HUDEP-2 (cell line): ENCODE results near the gene HCAR3.
"Not testable (repeated sequence)": the region's sequence is repeated elsewhere in the genome, so short reads cannot be mapped to it uniquely, and the experiment has no call there.

Experiments used
- DNase-seq, 76 experiments: peaks; one replicate each; lab custom pipeline; 2025; ENCODE audit not compliant: unreplicated experiment in 76 of 76; lab: John Stamatoyannopoulos, UW

The HCAR3 gene

DNA sequence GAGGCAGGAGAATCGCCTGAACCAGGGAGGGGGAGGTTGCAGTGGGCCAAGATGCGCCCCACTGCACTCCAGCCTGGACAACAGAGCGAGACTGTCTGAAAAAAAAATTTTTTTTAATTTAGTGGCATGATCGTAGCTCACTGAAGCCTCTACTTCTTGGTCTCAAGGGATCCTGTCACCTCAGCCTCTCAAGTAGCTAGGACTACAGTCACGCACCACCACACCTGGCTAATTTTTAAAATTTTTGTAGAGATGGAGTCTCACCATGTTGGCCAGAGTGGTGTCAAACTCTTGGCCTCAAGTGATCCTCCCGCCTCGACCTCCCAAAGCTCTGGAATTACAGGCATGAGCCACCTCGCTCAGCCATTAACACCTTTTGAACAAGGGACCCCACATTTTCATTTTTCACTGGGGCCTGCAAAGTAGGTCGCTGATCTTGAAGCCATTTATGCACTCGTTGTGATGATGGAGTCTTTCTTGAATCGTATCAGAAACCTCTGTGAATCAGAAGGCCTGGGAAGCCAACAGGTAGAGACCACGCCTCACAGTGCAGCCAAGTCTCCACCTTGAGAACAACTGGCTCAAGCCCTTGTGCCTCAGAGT lies 8.1 kb upstream of the HCAR3 start:
- no peak for DNase-seq

DNA sequence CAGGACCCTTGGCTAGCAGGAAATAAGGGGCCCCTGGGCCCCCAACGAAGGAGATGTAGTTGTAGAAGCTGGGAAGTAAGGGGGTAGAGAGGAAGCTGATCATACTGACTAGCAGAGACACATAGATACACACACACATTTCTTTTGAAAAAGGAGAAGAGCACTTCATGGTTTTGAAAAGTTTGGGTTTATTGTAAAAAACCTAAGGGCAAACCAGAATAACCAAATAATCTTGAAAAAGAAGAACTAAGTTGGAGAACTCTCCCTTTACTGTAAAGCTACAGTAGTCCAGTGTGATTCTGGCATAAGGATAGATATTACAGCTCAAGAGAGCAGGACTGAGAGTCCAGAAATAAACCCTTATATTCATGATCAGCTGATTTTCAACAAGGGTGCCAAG lies 5.8 kb upstream of the HCAR3 start:
- DNase-seq = no peak

DNA sequence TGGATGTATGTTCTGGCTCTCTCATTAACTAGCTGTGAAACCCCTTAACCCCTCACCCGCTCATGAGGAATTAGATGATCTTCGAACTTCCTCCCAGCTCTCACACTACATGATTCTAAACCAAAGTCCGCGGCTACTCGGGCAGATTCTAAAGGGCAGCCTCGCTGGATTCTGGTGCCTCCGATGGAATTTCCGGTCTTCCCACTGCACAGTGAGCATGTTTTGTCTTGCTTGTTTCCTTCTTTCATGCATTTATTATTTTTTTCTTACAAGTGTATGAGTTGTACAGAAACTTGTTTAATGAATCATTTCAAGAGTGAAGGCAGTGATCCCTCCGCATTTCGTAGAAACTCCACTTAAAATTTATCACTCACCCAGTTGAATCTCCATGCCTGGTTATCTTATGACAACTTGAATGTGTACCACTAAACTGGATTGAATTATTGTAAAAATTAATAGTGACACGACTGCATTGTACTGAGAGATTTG lies 4.5 kb upstream of the HCAR3 start:
- DNase-seq = no peak

DNA sequence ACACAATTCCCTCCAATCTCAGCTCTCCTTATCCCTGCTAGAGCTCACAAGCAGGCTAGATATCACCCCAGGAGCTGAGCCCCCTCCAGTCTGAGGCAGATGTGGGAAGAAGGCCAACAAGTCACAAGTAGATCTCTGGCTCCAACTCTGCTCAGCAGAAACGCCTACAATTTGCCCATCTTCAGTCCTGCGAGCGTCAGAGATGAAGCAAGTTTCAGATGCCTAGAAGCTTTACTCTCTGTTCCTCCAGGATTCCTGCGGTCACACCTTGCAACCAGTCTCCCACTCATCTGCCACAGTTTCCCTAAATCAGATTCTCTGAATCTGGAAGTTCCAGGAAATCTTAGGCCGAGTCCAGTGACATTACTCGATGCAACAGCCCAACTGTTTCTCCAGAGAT lies 1.4 kb downstream of the HCAR3 start:
- not testable (repeated sequence) for DNase-seq

DNA sequence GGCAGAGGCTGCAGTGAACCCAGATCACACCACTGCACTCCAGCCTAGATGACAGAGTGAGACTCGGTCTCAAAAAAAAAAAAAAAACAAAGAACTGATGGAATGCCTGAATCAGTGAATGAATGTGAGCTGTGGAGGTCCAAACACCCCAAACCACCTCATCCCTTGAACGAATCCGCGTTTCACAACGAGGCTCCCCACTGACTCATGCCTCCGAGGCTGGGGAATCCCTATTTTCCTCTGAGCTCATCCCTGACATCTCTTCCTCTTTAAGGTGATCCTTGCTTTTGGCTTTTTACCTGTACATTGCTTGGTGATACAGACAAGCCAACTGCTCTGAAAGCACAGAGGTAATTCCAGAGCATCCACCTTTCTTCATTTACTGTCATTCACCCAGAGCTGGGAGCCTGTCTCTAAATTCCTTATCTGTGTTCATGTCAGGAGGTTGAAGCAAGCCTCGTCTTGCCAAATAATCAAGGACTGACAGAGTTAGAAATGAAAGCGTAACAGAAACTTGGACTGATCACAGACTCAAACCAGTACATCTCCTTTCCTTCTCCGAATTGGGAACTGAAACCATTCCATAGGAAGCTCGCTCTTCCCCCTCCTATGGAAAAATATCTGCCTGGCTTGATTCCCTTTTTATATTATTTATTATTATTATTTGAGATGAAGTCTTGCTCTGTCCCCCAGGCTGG lies 3.0 kb downstream of the HCAR3 start:
- not testable (repeated sequence) for DNase-seq

DNA sequence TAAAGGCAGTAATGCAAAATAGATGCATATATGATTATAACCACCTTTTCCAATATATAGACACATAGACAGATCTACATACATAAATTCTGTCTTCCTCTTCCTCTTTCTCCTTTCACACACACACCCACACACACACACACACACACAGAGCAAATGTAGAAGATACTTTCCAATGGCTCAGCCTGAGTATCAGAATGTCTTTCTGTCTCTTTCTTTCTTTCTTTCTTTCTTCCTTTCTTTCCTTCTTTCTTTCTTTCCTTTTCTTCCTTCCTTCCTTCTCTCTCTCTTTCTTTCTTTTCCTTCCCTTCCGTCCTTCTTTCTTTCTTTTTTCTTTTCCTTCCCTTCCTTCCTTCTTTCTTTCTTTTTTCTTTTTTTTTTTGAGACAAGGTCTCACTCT lies 5.3 kb downstream of the HCAR3 start:
- peak in 1 of 76 experiments; percentile 19 for DNase-seq

DNA sequence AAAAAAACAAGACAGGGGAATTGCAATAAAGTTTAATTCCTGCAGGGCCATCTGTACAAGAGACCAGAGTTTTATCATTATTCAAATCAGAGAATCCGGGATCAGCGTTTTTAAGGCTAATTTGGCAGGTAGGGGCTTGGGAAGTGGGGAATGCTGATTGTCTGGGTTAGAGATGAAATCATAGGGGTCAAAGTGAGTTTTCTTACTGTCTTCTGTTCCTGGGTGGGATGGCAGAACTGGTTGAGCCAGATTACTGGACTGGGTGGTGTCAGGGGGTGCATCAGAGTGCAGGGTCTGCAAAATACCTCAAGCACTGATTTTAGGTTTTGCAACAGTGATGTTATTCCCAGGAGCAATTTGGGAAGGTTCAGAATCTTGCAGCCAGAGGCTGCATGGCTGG lies 6.3 kb downstream of the HCAR3 start:
- DNase-seq = not testable (repeated sequence)

DNA sequence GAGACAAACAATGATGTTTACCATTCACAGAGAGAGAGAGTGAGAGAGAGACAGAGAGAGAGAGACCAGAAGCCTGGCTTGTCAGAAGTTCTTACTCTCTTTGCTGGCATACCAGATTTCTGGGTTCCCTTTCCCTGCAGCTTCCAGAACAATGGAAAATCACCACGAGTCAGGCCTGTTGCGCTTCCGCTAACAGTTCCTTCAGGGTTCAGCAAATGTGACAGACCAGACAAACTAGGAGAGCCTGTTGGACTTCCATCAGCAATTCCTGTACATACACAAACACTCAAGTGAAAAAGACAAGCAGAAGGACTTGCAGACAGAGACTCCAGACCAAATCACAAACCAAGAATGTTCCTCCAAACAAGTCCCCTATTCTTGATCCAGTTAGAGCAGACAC lies 7.3 kb downstream of the HCAR3 start:
- not testable (repeated sequence) for DNase-seq

DNA sequence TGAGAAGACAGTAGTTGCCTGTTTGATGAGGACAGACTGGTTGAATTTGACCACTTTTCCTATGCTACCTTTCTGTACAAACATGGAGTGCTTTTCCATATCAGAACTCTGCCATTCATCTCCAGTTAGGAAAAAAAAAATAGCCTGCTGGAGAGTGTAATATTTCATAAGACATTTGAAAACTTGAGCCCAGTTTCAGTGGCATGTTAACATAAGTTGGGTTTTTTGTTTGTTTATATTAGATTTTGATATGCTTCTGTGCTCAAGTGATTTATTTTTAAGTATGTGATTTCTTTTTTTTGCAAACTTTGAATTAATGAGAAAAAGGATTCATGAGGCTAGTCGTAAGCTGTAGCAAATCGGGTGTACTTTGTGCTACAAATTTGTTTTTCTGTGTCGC lies 12.8 kb downstream of the HCAR3 start:
- not testable (repeated sequence) for DNase-seq

DNA sequence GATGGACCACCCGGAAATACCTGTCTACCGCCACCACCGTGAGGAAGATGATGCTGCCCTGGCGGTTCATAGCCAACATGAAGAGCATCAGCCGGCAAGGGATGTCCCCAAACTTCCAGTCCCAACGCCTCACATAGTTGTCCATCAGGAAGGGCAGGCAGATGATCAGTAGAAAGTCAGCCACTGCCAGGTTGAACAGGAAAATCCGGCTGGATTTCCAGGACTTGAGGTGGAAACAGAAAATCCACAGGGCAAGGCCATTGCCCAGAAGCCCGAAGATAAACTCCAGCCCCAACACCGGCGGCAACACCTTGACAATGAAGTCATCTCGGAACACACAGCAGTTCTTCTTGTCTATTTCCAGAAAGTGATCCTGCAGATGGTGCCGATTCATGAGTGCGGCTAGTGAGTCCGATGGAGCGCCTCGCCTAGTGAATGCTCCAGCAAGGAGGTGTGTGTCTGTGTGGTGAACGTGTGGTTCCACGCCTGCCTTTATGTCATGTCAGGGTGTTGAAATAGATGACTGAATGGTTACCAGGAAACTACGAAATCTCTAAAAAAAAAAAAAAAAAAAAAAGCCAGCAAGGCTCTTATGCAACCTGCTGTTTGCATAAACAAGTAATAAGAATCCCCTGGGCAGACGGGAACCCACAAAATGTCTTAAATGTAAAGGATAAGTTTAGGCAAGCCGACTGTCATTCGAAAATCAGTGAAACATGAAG lies 13.6 kb downstream of the HCAR3 start, which contains the start of gene HCAR2:
Gene HCAR2, minus strand, starts transcription at position 468 of the 722 bp plus-strand sequence. Its CDS starts 74 bp downstream, at position 394.
- DNase-seq = not testable (repeated sequence)

DNA sequence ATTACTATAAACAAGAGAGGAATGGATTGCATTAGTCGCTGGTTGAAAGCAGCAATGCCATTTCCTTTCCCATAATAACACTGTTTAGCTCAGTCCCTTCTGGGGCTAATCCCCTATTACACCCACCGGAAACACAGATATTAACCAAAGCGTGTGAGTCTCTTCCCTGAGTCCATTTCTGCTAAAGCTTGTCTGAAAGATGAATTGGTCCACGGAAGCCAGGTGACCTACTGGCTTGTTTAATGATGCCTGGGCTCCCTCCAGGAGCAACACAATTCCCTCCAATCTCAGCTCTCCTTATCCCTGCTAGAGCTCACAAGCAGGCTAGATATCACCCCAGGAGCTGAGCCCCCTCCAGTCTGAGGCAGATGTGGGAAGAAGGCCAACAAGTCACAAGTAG lies 15.1 kb downstream of the HCAR3 start:
- DNase-seq = not testable (repeated sequence)

DNA sequence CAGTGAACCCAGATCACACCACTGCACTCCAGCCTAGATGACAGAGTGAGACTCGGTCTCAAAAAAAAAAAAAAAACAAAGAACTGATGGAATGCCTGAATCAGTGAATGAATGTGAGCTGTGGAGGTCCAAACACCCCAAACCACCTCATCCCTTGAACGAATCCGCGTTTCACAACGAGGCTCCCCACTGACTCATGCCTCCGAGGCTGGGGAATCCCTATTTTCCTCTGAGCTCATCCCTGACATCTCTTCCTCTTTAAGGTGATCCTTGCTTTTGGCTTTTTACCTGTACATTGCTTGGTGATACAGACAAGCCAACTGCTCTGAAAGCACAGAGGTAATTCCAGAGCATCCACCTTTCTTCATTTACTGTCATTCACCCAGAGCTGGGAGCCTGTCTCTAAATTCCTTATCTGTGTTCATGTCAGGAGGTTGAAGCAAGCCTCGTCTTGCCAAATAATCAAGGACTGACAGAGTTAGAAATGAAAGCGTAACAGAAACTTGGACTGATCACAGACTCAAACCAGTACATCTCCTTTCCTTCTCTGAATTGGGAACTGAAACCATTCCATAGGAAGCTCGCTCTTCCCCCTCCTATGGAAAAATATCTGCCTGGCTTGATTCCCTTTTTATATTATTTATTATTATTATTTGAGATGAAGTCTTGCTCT lies 16.4 kb downstream of the HCAR3 start:
- not testable (repeated sequence) for DNase-seq

DNA sequence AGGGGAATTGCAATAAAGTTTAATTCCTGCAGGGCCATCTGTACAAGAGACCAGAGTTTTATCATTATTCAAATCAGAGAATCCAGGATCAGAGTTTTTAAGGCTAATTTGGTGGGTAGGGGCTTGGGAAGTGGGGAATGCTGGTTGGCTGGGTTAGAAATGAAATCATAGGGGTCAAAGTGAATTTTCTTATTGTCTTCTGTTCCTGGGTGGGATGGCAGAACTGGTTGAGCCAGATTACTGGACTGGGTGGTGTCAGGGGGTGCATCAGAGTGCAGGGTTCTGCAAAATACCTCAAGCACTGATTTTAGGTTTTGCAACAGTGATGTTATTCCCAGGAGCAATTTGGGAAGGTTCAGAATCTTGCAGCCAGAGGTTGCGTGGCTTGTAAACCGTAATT lies 19.7 kb downstream of the HCAR3 start:
- not testable (repeated sequence) for DNase-seq

DNA sequence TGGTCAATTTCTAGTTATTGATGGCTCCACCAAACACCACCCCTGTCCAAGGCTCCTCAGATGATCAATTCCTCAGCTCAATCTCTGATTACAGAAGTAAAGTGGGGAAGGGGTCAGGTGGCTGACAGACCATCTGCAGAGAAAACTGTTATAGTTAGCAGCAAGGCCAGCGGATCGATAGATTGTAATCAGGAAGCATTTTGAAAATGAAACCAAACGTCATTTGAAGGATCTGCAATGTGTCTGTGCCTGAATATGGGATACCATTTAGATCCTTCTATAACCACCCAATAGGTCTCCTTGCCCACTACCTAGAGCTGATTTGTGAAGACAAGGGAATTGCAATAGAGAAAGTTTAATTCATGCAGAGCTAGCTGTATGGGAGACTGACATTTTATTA lies 25.0 kb downstream of the HCAR3 start:
- no peak for DNase-seq

DNA sequence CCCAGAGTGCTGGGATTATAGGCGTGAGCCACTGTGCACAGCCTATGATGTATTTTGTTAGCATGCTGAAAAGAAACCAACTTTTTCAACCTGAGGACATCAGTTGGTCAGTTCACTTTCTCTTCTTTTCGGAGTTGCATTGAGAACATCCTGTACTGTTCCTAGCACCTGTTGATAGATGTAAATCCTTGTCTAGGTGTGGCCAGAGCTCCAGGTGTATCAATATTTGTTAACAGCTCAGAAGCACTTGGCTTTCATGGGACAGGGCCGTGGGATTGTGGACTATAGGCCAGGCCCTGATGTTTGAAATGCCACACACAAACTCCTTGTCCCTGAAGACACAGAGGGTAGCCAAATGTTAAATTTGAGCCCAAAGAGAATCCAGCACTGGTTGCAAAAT lies 28.3 kb downstream of the HCAR3 start:
- no peak for DNase-seq

DNA sequence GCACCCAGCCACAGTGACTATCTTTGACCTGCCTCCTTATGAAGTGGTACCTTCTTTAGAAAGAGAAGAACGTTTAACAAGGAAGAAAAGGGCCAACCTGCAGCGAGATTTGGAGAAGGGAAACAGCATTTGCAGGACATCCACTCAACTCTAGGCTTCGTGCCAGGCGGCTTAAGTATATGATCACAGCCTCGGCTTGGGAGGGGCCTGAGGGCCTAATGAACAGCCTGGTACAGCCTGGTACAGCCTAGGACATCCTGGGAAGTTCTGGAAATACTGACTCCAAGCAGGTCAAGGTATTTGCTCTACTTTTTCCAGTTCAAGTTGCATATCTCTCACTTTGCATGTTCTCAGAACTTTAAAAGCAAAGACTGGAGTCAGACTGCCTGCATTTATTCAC lies 29.5 kb downstream of the HCAR3 start:
- DNase-seq = peak in 1 of 76 experiments; percentile 7

DNA sequence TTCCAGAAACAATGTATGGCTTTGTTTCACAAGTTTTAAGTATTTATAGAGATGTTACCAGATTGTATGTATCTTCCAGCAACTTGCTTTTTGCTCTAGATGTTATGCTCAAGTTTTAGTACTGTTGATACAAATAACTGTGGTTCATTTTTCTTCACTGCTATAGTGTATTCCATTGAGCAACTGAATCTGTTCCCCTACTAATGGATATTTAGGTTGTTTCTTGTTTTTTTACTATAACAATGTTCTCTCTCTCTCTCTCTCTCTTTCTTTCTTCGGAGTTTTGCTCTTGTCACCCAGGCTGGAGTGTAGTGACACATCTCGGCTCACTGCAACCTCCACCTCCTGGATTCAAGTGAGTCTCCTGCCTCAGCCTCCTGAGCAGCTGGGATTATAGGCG lies 30.1 kb downstream of the HCAR3 start:
- no peak for DNase-seq

DNA sequence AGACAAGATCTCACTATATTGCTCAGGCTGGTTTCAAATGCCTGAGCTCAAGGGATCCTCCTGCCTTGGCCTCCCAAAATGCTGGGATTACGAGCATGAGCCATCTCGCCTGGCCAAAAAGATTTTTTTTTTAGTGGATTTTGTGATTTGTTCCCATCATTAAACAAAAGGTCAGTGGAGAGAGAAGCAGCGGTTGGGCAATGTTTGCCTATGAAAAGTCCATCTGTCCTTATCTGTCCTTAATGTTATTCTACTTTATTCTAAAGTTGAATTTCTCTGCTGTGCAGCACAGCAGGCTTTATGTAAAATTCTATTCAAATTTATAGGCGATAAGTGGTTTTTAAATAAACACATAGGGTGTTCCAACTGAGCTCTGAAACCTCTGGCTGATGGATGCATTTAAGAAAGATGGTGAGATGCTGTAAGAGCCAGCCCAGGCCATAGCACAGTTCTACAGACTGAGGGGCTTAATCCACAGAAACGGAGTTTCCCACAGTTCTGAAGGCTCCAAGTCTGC lies 32.3 kb downstream of the HCAR3 start:
- no peak for DNase-seq

DNA sequence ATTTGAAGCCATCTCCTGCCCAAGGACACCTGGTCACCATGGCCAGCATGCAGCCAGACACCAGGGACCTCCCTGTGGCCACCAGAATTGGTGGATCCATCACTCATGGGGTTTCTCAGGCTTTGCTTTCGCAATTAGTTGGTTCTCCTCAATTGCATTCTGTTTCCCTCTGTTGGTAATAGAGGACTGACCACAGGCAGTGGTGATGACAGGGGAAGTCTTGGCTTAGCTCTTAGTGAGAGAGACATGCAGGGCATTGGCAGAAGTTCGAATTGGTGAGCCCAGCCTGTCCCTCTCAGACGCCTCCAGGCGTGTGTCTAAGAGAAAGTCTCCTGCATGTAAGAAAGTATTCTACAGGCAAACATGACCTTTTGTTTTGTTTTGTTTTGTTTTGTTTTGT lies 34.8 kb downstream of the HCAR3 start:
- no peak for DNase-seq

DNA sequence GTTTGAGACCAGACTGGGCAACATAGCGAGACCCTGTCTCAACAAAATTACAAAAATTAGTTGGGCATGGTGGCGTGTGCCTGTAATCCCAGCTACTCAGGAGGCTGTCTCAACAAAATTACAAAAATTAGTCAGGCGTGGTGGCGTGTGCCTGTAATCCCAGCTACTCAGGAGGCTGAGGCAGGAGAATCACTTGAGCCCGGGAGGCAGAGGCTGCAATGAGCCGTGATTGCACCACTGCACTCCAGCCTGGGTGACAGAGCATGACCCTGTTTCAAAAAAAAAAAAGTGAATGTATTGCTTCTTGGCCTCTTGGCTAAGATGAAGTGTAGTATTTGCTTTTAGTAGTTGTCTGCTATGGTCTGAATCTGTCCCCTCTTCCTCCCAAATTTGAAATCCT lies 35.6 kb downstream of the HCAR3 start:
- DNase-seq = not testable (repeated sequence)

DNA sequence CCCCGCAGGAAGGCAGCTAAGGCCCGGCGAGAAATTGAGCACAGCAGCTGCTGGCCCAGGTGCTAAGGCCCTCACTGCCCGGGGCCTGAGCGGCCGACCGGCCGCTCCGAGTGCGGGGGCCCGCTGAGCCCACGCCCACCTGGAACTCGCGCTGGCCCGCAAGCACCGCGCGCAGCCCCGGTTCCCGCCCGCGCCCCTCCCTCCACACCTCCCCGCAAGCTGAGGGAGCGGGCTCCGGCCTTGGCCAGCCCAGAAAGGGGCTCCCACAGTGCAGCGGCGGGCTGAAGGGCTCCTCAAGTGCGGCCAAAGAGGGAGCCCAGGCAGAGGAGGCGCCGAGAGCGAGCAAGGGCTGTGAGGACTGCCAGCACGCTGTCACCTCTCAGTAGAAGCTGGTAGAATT lies 39.8 kb downstream of the HCAR3 start:
- DNase-seq = not testable (repeated sequence)
